Mucosa of descending colon (tissue), 3 donors: Measurements from ENCODE around the gene MUC4. TPM values are rescaled to one million over a fixed set of nuclear protein-coding genes. Genes with fewer than 3 reads are reported as not detected.
A peak's percentile ranks its signal among the peaks of the same experiment; 100 is the strongest.
"Not testable (repeated sequence)": the region's sequence is repeated elsewhere in the genome, so short reads cannot be mapped to it uniquely, and the experiment has no call there.

Experiments
- ATAC-seq: fragments of 200-7000 bp; cut with Tn5 transposase; one replicate; pipeline ENCODE4 v1.9.1; 2020; ENCODE audit warnings: mild to moderate bottlenecking, moderate library complexity
- DNase-seq, 3 donors: peaks; one replicate each; pipeline ENCODE4 v3.0.0-alpha.2; 2020
- H3K36me3 ChIP-seq: fragments of 200-600 bp; one replicate; pipeline ENCODE4 v1.8.0; 2021; ENCODE audit warnings: low read depth, mild to moderate bottlenecking
- H3K4me1 ChIP-seq: fragments of 200-600 bp; one replicate; pipeline ENCODE4 v1.8.0; 2021; ENCODE audit warnings: low read depth, mild to moderate bottlenecking
- H3K4me3 ChIP-seq: fragments of 200-600 bp; one replicate; pipeline ENCODE4 v1.8.0; 2021; ENCODE audit warnings: mild to moderate bottlenecking
- H3K9me3 ChIP-seq: fragments of 200-600 bp; one replicate; pipeline ENCODE4 v1.8.0; 2021; ENCODE audit warnings: mild to moderate bottlenecking
- intact Hi-C, 2 donors: fragments of 100-400 bp; cut with DNase I in 1 of 2; cut with micrococcal nuclease in 1 of 2; formaldehyde crosslinking; loops; one replicate each; pipeline versions ENCODE4 v1.11.0 to v1.11.1; 2022; cut with DNase I, micrococcal nuclease
- total RNA-seq, 3 donors: library from RNA; stranded (reverse); fragmentation: NEBNext Ultra II Directional in 2 of 3; extraction: Animal tissue kit (Norgen Biotek cat#: 25700) in 2 of 3; gene quantifications; one replicate each; pipeline versions ENCODE4 v1.2.1 to v1.2.4, GENCODE V29; 2021 to 2023
- TF ChIP-seq, protein P1 (sequence below): fragments of 200-600 bp; IDR thresholded peaks from one replicate; pipeline ENCODE4 v1.8.0; 2022; ENCODE audit warnings: antibody characterized with exemption, mild to moderate bottlenecking
- donor health status: DM: no; HTN: no; CAD: no; lungs with moderate emphysema.
- donor health status: DM: no; HTN: no; CAD: no.
- donor health status: DM: no; HTN: yes; CAD: no.

MUC4 gene
- total RNA-seq, 3 donors from 2014 or later = 170 to 415 (median 318) TPM

DNA sequence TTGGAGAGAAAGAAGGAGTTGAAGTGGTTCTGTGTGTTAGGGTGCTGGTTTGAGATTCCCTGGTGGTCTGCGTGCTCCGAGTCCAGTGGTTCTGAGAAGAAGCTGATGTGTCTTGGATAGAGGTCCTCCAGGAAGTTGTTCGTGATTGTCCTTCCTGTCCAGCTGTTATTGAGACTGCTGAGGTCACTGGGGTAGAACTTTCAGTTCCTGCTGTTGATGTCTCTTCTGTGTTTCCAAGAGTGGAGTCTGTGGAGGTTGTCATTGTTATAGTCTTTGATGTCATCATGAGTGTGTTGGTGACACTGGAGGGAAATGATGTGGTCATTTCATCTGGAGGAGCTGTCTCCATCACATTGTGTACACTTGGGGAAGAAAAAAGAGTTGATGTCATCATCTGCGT lies 20.8 kb downstream of the MUC4 start:
- intact Hi-C loops = no loop called here
- no peak overlapping the region for H3K4me3 ChIP-seq
- ATAC-seq = peak; percentile 49
- H3K36me3 ChIP-seq = peaks cover 3% of the 10 kb centered on the region
- H3K9me3 ChIP-seq = no peaks in the 10 kb centered on the region
- no peak for DNase-seq
- TF ChIP-seq, protein P1, sequence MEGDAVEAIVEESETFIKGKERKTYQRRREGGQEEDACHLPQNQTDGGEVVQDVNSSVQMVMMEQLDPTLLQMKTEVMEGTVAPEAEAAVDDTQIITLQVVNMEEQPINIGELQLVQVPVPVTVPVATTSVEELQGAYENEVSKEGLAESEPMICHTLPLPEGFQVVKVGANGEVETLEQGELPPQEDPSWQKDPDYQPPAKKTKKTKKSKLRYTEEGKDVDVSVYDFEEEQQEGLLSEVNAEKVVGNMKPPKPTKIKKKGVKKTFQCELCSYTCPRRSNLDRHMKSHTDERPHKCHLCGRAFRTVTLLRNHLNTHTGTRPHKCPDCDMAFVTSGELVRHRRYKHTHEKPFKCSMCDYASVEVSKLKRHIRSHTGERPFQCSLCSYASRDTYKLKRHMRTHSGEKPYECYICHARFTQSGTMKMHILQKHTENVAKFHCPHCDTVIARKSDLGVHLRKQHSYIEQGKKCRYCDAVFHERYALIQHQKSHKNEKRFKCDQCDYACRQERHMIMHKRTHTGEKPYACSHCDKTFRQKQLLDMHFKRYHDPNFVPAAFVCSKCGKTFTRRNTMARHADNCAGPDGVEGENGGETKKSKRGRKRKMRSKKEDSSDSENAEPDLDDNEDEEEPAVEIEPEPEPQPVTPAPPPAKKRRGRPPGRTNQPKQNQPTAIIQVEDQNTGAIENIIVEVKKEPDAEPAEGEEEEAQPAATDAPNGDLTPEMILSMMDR = no peak
- H3K4me1 ChIP-seq = no peaks in the 10 kb centered on the region

DNA sequence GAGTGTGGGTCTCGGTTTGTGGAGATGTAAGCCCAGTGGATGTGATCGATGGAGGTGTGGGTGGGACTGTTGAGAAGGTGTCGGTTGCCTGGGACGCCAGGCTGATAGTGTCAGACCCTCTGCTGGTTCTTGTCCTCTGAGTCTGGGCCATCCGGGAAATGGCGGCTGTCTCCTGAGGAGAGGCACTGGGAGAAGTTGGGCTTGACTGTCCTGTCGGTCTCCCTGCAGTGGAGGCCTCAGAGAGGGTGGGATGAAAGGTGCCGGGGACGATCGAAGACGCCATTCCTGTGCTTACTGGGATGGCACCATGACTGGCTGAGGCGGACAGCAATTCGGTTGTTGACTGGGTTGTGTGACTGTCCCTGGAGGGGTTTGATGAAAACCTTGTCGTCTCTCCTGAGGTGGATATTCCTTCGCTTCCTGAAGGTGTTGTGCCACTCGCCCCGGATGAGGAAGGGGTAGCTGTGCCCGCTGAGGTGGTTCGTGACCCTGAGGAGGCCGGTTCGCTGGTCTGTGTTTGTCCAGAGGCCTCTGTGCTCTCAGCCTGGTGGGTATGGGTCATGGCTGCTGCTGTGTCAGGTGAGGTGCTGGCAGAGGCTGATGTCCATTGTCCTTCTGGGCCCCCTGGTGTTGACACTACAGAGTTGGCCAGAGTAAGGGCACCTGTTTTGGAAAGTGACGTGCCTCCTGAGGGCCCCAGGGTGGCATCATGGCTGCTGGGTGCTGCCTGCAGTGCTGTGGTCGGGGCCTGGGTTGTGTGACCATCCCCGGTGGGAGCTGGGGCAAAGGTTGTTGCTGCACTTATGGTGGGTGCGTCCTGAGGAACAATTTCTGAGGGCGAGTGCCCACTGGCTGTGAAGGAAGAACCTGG lies 22.8 kb downstream of the MUC4 start:
- Histone ChIP-seq H3K4me3 (no peak overlapping the region), H3K4me1 (no peaks in the 10 kb centered on the region), H3K36me3 (peaks cover 3% of the 10 kb centered on the region), H3K9me3 (no peaks in the 10 kb centered on the region)
- TF ChIP-seq, protein P1 = no peak
- DNase-seq = peak in 1 of 3 donors; percentile 17
- peak; percentile 47 for ATAC-seq
- intact Hi-C loops = no loop called here

DNA sequence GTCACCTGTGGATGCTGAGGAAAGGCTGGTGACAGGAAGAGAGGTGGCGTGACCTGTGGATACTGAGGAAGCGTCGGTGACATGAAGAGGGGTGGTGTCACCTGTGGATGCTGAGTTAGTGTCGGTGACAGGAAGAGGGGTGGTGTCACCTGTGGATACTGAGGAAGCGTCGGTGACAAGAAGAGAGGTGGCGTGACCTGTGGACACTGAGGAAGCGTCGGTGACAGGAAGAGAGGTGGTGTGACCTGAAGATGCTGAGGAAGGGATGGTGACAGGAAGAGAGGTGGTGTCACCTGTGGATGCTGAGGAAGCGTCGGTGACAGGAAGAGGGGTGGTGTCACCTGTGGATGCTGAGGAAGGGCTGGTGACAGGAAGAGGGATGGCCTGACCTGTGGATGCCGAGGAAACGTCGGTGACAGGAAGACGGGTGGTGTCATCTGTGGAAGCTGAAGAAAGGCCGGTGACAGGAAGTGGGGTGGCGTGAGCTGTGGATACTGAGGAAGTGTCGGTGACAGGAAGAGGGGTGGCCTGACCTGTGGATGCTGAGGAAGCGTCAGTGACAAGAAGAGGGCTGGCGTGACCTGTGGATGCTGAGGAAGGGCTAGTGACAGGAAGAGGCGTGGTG lies 25.8 kb downstream of the MUC4 start:
- ATAC-seq, H3K4me3 ChIP-seq, H3K36me3 ChIP-seq, H3K9me3 ChIP-seq, intact Hi-C loops, H3K4me1 ChIP-seq: not testable (repeated sequence)
- DNase-seq = peak in 1 of 3 donors; percentile 15

DNA sequence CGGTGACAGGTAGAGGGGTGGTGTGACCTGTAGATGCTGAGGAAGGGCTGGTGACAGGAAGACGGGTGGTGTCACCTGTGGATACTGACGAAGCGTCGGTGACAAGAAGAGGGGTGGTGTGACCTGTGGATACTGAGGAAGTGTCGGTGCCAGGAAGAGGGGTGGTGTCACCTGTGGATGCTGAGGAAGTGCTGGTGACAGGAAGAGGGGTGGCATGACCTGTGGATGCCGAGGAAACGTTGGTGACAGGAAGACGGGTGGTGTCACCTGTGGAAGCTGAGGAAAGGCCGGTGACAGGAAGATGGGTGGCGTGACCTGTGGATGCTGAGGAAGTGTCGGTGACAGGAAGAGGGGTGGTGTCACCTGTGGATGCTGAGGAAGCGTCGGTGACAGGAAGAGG lies 27.7 kb downstream of the MUC4 start:
- H3K4me1 ChIP-seq, H3K4me3 ChIP-seq, H3K36me3 ChIP-seq, H3K9me3 ChIP-seq, ATAC-seq, DNase-seq, intact Hi-C loops: not testable (repeated sequence)

DNA sequence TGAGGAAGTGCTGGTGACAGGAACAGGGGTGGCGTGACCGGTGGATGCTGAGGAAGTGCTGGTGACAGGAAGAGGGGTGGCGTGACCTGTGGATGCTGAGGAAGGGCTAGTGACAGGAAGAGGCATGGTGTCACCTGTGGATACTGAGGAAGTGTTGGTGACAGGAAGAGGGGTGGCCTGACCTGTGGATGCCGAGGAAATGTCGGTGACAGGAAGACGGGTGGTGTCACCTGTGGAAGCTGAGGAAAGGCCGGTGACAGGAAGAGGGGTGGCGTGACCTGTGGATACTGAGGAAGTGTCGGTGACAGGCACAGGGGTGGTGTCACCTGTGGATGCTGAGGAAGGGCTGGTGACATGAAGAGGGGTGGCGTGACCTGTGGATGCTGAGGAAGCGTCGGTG lies 30.5 kb downstream of the MUC4 start:
- H3K4me3 ChIP-seq, DNase-seq, ATAC-seq, intact Hi-C loops, H3K36me3 ChIP-seq, H3K4me1 ChIP-seq, H3K9me3 ChIP-seq: not testable (repeated sequence)

DNA sequence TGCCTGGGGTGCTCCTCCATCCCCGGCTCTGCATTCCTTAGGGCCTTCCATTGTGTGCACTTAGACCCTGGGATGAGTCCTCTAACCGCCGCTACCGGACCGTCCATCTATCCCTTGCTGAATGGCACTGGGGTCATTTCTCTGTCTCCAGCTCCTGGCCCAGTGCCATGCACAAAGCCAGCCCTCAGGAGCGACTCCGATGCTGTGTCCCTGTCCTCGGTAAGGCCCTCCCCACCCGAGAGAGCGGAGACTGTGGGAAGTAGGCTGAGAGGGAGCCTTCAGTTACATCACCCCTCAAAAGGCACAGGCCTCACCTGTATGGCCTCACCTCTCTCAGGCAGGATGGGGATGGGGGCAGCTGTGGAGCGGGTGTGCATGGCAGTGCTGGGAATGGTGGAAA lies 33.8 kb downstream of the MUC4 start:
- no peak for DNase-seq
- no peaks in the 10 kb centered on the region for H3K36me3 ChIP-seq
- H3K4me3 ChIP-seq = no peak overlapping the region
- peak; percentile 46 for ATAC-seq
- no peaks in the 10 kb centered on the region for H3K9me3 ChIP-seq
- TF ChIP-seq, protein P1 = no peak
- intact Hi-C loops = no loop called here
- H3K4me1 ChIP-seq = no peaks in the 10 kb centered on the region

DNA sequence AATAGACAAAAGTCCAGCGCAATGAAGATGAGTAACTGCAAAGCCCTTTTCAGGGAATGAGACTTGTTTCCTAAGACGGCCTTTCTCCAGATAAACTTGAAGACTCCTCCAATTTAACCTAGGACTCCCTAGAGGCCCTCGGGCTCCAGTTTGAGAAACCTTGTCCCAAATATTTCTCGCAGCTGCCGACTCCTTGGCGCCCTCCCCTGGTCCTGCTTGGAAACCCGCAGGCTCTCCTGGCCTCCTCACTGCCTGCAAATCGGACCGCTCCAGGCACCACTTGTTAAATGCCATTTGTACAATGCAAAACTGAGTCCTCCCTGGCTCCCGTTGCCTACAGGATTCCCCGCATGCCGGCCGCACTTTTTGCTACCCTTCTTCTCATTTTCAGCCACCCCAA lies 36.8 kb downstream of the MUC4 start:
- no peaks in the 10 kb centered on the region for H3K4me1 ChIP-seq
- ATAC-seq = peak; percentile 38
- no peaks in the 10 kb centered on the region for H3K9me3 ChIP-seq
- TF ChIP-seq, protein P1 = no peak
- peak in 1 of 3 donors; percentile 48 for DNase-seq
- intact Hi-C loops = no loop called here
- no peaks in the 10 kb centered on the region for H3K36me3 ChIP-seq
- no peak overlapping the region for H3K4me3 ChIP-seq
